Measurements from ENCODE around the gene PPP1R1A.

DNA sequence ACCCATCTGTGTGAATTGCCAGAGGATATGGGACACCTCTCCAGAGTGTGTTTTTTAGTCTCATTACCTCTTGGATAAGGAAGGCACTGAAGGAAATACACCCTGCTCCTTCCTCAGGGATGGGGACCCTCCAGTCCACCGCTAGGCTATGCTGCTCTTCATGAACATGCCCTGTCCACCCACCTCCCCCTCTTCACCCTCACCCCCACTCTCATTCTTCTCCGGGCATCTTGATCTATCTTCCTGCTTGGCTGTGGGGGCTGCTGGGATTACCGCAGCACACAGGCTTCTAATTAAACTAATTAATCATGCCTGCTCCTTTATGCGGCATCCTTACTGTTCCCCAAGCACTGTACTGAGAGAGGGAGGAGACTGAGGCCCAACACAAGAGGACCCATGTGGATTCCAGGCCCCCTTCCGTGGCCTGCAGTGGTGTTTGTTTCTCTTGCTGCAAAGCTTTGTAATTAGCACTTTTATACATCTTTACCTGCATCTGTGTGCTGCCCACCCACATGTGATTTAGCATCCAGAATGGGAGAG lies 46.6 kb downstream of the PPP1R1A start:
- TF ChIP-seq, protein P1, sequence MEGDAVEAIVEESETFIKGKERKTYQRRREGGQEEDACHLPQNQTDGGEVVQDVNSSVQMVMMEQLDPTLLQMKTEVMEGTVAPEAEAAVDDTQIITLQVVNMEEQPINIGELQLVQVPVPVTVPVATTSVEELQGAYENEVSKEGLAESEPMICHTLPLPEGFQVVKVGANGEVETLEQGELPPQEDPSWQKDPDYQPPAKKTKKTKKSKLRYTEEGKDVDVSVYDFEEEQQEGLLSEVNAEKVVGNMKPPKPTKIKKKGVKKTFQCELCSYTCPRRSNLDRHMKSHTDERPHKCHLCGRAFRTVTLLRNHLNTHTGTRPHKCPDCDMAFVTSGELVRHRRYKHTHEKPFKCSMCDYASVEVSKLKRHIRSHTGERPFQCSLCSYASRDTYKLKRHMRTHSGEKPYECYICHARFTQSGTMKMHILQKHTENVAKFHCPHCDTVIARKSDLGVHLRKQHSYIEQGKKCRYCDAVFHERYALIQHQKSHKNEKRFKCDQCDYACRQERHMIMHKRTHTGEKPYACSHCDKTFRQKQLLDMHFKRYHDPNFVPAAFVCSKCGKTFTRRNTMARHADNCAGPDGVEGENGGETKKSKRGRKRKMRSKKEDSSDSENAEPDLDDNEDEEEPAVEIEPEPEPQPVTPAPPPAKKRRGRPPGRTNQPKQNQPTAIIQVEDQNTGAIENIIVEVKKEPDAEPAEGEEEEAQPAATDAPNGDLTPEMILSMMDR (conservative IDR thresholded peaks at IDR 0.05; ENCODE audit: low read length) = no peak
- no peak for TF ChIP-seq EZH2phosphoT487 (IDR thresholded peaks at IDR 0.05; ENCODE audit: borderline replicate concordance)
